NCI-H146 treated with DMSO at 0.1 percent for 48 hours (cell line): ENCODE data around the gene CLDN2.

Experiments used
- DNase-seq: peaks from one replicate; lab custom pipeline; 2025; ENCODE audit not compliant: unreplicated experiment; lab: John Stamatoyannopoulos, UW

The CLDN2 gene

DNA sequence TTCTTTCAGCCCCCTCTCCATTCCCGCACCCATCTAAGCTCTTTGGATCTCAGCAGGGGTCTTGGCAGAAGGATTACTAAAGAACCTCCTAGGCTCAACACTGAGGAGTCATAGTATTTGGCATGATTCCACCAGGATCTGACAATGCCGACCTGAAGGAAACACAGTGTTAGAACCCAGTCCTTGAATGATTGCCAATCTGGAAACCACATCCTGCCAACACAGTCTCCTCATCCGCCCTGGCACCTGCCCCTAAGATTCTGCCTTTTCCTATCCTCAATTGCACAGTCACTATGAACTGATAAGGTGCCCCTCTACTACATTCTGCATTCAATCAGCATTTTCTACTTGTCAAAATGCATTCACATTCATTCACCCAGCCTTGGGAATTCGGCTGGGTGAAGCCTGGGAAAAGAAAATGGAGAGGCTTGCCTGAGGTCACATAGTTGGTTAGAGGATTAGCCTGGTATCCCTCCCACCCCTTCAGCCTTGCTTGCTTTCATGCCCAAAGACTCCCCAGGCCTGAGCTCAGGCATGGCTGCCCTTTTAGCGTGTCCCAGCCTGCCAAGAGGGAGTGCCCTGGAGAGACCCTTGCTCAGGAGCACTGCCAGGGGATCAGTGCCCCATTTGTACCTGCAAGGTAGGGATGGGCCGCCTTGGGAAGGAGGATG, 2.2 kb upstream of the CLDN2 start:
- DNase-seq, result no peak

DNA sequence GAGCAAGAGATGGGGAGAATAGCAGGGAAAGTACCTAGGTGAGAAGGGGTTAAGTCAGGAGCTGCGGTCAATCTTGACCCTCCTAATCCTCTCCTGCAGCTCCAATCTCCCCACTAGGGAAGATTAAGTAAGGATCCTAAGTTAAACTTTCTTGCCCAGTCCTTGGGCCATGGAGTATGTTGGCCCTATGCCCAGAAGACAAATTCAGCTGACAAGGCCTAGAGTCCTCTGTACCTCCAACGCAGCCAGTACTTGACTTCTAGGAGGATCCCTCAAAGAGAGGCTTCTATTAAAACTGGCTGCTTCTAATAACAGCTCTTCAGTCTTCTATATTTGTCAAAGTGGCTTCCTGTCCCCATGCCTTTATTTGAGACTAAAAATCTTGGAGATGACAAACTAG, 1.4 kb downstream of the CLDN2 start:
- no peak for DNase-seq

DNA sequence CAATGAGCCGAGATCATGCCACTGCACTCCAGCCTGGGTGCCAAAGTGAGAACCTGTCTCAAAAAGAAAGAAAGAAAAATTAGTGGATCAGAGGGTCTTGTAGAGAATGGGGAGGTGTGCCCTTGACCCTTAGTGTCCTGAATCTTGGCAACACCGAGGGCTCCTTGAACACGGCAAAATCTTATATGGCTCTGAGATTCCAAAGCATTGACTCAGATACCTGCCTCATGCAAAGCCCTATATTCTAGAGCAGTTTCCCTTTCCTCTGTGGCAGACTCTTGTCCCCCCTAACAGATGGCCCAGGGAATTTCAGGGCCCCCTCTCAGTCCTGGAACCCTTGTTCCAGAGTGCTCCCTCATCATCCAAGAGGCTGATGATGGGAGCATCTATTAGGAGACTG, 6.8 kb downstream of the CLDN2 start:
- DNase-seq, result no peak

DNA sequence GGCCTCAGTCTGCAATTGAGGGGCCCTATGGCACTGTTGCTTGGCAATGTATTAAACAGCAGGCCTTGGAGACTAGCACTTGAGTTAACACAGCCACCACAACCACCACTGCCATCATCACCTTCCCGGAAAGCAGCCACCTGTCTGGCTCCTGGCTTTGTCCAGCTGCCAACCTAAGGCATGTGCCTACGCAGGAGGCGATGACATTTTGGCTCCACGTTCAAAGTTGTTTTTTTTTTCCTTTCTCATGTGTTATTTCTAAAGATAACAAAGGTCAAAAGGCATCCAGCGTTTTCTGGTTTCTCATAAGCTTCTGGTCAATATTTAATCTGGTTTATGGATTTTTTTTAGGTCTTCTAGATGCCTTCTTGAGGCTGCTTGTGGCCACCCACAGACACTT, 7.5 kb downstream of the CLDN2 start:
- DNase-seq, result no peak

DNA sequence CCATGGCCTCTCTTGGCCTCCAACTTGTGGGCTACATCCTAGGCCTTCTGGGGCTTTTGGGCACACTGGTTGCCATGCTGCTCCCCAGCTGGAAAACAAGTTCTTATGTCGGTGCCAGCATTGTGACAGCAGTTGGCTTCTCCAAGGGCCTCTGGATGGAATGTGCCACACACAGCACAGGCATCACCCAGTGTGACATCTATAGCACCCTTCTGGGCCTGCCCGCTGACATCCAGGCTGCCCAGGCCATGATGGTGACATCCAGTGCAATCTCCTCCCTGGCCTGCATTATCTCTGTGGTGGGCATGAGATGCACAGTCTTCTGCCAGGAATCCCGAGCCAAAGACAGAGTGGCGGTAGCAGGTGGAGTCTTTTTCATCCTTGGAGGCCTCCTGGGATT, 8.0 kb downstream of the CLDN2 start:
- no peak for DNase-seq

DNA sequence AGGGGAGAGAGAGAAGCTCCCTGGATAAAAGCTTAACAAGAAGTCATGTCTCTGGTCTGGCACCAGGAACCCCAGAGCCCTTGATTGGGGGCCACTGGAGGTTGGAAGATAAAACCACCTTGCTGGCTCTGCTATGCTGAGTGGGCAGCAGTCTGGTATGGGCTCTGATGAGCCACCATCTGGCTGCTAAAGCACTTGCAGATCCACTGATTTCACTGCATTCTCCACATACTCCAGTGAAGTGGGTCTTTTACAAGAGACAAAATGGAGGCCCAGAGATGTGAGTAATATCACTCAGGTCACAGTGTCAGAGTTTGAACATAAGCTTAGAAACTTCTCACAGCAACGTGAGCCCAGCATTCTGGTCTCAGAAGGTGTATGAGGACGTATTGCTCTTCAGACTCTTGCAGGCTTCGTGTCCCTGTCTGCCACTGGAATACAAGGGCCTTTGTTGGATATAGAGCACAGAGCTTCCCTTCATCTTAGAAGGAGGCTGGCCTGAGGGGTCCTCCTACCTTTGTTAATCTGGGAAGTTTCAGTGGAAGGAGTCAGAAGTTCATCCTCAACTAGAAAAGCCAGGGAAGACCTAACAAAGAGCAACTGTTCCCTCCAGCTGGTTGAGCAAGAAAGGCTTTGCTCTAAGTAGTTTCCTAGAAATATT, 11.8 kb downstream of the CLDN2 start:
- no peak for DNase-seq

DNA sequence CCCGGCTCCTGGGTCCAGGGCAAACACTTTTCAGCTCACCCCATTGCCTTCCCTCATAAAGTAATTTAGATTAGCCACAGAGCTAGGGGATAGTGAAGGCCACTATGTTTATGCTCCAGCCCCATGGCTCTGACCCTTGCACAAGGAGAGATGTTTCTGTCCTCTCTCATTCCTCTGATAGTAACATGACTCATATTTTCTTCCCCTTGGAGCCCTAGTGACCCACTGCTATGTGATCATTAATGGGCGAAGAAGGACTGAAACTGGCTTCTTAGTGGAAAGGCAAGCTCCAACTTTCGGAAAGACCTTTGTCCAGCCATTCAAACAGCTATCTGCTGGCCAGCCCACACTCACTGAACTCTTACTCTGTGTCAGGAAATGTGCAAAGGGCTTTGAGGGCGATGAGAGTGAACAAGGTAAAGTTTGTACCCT, 12.3 kb downstream of the CLDN2 start:
- no peak for DNase-seq

DNA sequence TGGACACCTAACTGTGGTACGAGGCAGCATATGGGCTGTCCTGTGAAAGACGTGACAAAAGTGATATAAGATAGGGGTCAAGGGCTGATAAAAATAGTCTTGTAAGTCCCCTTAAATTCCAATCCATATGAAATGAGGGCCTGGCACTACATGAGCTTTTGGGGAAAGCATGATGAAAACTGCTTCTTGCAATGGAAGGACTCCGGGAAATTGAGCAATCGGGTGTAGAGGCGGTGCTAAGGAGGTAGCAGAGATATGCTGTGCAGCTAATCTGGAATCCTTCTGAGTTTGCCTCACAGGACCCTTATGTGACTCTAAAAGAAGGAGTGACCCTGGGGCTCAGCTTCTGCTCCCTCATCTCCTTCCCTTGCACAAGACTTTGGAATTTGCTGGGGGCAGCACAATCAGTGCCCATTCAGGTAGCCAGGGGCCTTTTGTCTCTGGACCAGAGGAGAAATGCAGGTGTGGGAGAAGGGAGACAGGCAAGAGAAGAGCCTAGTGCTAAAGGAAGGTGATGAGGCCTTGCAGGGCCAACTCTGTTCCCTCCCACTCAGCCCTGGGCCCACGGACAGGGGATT, 12.8 kb downstream of the CLDN2 start:
- no peak for DNase-seq

DNA sequence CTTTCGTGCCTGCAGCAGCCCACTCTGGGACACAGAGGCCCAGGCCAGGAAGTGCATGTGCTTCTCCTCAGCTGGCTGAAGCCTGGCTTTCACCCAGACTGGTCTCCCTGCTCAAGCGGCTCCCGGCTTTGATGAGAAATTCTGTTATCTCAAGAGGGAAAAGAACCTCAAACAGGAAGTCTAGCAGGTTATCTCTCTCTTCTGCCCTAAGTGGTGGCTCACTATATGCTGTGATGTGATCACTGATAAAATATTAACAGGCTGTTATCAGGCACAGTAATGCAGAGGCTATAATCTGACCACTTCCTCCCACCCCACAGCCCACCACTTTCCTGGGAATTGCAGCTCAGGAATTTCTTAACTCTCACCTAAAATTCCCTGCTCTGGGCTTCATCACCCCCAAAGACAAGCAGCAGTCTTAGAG, 13.3 kb downstream of the CLDN2 start:
- no peak for DNase-seq

DNA sequence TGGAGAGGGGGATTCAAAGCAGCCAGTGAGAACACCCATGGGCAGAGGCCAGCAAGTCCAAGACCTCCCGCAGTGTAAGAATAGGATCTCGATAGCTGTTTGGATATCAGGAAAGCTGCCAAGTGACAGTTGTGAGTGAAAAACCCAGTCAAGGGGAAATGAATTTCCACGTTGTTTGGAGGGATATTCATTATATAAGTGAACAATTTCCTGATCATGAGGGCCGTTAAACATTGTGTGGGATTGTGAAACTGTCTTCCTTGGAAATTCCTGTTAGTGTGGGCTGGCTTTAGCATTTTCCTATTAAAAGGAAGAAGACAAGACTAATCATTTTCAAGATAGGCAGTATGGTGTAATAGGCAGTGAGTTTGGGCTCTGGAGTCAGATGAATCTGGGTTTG, 15.0 kb downstream of the CLDN2 start:
- no peak for DNase-seq

DNA sequence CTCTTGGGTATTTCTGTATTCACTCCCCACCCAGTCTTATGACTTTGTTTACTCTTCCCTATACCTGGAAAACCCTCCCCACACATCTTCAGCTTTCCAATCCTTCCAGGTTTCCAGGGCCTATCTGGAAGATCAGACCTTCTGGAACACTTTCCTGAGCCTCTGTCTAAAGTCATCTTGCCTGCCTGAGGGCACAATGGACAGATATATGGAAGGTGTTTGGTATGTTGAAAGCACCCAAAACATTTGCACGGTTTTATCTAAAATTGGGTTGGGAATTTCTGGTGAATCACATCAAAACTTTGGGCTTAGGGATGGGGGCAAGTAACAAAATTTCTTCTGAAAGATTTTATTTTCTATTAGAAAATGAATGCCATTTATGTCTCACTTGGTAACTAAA, 16.0 kb downstream of the CLDN2 start:
- no peak for DNase-seq

DNA sequence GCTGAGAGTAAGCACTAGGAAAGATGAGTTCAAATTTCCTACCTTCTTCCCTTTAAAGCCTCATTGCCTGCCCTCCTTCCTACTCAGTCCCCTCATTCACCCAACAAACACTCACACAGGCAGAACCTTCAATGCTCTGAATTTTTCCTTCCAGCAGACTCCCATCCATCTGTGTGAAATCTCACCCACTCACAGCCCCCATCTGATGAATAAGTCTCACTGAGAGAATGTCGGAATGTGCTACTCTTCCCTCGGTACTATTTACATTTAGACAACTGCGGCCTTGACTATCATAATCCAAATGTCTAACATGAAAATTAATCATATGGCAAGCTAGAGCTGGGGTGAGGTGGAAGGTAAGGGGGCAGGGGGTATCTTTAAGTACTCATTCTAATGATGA, 19.4 kb downstream of the CLDN2 start:
- DNase-seq, result no peak

DNA sequence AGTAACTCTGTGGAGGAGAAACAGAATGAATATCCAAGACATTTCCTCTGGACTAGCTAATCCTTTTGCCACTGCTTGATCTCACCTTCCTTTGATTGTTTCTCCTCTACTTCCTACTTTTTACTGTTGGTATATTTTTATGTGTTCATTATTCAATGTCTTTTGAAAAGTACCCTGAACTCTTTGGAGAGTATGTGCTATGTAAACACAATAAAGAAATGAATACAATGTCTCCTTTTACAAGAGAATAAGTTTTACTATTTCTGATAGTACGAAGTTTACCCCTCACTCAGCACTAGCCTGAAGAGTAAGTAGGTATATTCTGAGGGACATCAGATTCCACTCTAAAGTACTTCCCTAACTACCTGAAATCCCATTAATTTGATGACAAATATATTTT, 19.9 kb downstream of the CLDN2 start:
- DNase-seq, result no peak

DNA sequence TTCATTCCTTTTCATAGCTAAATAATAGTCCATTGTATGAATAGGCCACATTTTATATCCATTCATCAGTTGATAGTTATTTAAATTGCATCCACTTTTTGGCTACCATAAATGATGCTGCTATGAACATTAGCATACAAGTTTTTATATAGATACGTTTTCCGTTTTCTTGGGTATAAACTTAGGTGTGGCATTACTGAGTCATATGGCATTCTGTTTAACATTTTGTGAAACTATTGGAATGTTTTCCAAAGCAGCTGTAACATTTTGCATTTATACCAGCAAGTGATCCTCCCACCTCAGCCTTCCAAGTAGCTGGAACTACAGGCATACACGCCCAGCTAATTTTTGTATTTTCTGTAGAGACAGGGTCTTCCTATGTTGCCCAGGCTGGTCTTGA, 26.3 kb downstream of the CLDN2 start:
- DNase-seq, result no peak

DNA sequence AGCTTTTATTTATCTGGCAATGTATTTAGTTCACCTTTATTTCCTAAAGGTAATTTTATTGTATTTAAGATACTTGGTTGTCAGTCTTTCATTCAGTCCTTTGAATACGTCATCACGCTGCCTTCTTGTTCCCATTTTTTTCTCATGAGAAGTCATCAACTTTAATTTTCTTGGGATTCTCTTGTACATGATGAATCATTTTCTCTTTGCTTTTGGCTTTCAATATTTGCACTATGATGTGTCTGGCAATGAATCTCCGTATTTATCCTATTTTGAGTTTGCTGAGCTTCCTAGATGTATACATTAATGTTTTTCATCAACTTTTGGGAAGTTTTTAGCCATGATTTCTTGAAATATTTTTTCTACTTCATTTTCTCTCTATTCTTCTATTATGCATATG, 28.4 kb downstream of the CLDN2 start:
- no peak for DNase-seq

DNA sequence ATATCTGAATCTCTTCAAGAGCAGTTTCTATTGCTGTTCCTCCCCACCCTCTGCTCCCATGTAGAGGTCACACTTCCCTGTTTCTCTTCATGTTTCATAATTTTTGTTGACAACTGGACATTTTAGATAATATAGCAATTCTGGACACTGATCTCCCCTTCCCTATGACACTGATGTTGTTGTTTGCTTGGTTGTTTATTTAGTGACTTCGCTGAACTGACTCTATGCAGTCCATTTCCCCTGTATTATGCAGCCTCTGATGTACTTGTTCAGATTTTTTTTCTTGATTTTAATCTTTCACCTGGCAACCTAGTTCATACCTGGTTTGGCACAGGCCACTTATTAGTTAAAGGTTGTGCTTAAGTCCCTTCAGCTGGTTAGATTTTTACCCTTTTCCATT, 29.2 kb downstream of the CLDN2 start:
- DNase-seq, result no peak

DNA sequence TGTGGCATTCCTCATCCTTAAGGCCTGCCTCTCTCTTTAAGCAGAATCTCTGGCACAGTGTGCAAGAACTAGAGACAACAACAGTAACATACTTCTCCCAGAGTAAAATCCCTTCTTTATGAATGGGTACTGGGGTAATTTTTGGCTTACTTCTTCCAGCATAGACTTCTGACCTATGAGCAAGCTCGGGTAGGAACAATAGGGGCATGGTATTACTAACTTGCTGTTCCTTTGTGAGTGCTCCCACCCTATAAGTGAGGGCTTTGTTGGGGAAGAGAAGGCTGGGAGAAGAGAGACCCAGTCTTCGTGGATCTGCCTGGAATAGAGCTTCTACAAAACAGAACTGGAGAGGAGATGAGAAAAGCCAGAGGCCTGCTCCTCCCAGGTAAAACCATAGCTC, 30.2 kb downstream of the CLDN2 start:
- no peak for DNase-seq

DNA sequence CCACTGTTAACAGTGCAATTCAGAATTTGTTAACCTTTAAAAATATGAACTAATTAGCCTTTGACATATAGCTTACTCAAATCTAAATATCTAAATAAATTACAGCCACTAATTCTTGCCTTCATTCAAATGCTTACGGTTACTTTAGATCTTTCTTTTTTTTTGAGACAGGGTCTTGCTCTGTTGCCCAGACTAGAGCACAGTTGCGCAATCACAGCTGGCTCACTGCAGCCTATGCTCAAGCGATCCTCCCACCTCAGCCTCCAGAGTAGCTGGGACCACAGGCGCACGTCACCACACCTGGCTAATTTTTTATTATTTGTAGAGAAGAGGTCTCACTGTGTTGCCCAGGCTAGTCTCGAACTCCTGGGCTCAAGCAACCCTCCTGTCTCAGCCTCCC, 31.0 kb downstream of the CLDN2 start:
- DNase-seq, result no peak

DNA sequence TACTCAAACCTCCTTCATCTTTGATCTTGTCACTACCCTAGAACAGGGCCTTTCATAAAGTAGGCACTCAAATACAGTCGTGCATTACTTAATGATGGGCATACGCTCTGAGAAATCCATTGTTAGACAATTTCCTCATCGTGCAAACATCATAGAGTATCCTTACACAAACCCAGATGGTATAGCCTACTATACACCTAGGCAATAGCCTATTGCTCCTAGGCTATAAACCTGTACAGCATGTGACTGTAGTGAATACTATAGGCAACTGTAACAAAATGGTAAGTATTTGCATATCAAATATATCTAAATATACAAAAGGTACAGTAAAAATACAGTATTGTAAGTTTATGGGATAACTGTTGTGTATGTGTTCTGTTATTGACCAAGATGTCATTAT, 31.9 kb downstream of the CLDN2 start:
- no peak for DNase-seq

DNA sequence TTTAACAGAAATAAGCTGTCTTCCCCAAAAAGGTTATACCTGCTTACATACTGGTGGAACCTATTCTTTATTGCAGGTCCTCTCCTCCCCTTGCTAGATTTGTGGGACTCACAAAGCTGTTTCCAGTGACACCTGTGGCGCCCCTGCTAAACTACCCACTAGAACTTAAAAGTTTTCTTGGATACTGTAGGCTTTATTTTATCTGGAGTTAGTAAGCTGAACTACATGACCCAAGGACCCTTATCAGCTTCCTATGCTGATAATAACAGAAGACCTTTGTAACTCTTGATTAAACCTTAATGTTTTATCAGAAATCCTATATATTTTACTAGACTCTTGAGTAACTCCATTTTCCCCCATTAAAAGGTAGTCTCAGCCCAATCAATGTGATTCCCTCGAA, 32.3 kb downstream of the CLDN2 start:
- DNase-seq, result no peak

DNA sequence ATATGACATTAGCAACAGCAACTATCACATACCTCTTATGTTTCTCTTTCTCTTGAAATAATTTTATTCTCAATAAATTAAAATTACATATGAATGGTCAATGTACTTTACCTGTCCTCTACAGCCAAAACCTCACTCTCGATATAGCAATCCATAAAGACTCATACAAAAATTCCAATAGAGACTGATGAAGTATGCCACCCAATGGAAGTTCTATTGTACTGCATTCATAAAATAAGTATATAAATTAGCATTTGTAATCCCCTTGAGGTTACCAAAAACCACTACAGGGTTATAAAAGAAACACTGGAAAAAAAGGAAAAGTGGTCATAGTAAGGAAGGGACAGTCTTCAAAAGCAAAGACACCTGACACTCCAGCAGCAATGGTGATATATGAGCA, 32.8 kb downstream of the CLDN2 start:
- DNase-seq, result no peak

DNA sequence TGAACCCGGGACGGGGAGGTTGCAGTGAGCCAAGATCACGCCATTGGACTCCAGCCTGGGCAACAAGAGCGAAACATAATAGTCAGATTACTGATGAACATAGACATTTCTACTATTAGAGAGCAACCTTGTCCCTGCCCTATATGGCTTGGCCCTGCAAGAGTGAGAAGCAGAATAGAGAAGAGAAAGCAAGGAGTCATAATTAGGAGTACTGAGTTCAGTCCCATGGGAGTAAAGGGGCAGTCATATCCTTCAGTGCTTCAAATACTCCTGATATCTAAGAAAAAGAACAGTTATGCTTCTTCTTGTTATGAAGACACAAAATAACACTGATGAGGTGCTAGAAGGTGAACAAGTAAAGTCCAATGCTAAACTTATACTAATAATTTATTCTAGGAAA, 33.8 kb downstream of the CLDN2 start:
- DNase-seq, result no peak
